Measurements from ENCODE around the gene LIMA1.
"Not testable (repeated sequence)": the region's sequence is repeated elsewhere in the genome, so short reads cannot be mapped to it uniquely, and the experiment has no call there.

Gene LIMA1

GRCh38 chr12:50313971-50314370 lies 30.7 kb upstream of the LIMA1 start:
- not testable (repeated sequence) for H3K4me1 ChIP-seq (ENCODE audit: control insufficient read depth in 1 of 2, insufficient read depth in 2 of 2, low read length in 2 of 2); H3K27ac ChIP-seq (ENCODE audit: low read length); H3K36me3 ChIP-seq (ENCODE audit: control insufficient read depth in 1 of 2, insufficient read depth in 2 of 2, low read length in 2 of 2); H3K27me3 ChIP-seq (ENCODE audit: low read depth, low read length); H3K4me3 ChIP-seq (ENCODE audit: low read depth in 1 of 2, low read length in 2 of 2); H3K9me3 ChIP-seq (ENCODE audit: control insufficient read depth in 1 of 2, low read length in 2 of 2)

- Histone ChIP-seq H3K9me3 (ENCODE audit: control insufficient read depth in 1 of 2, low read length in 2 of 2) (no peaks in the 10 kb centered on the region), H3K36me3 (ENCODE audit: control insufficient read depth in 1 of 2, insufficient read depth in 2 of 2, low read length in 2 of 2) (no peaks in the 10 kb centered on the region), H3K4me3 (ENCODE audit: low read depth in 1 of 2, low read length in 2 of 2) (no peak overlapping the region), H3K27ac (ENCODE audit: low read length) (no peak overlapping the region), H3K4me1 (ENCODE audit: control insufficient read depth in 1 of 2, insufficient read depth in 2 of 2, low read length in 2 of 2) (no peaks in the 10 kb centered on the region), H3K27me3 (ENCODE audit: low read depth, low read length) (no peaks in the 10 kb centered on the region)
Measured at GRCh38 chr12:50313256-50313931, 30.1 kb upstream of the LIMA1 start.

GRCh38 chr12:50311858-50312609 lies 28.7 kb upstream of the LIMA1 start:
- H3K4me1 ChIP-seq (ENCODE audit: control insufficient read depth in 1 of 2, insufficient read depth in 2 of 2, low read length in 2 of 2) = not testable (repeated sequence)

GRCh38 chr12:50309950-50310349 lies 26.6 kb upstream of the LIMA1 start:
- Histone ChIP-seq H3K27me3 (ENCODE audit: low read depth, low read length) (no peaks in the 10 kb centered on the region), H3K36me3 (ENCODE audit: control insufficient read depth in 1 of 2, insufficient read depth in 2 of 2, low read length in 2 of 2) (no peaks in the 10 kb centered on the region), H3K27ac (ENCODE audit: low read length) (no peak overlapping the region), H3K4me1 (ENCODE audit: control insufficient read depth in 1 of 2, insufficient read depth in 2 of 2, low read length in 2 of 2) (no peaks in the 10 kb centered on the region), H3K4me3 (ENCODE audit: low read depth in 1 of 2, low read length in 2 of 2) (no peak overlapping the region), H3K9me3 (ENCODE audit: control insufficient read depth in 1 of 2, low read length in 2 of 2) (no peaks in the 10 kb centered on the region)

More at GRCh38 chr12:50311858-50312609, 28.7 kb upstream of the LIMA1 start:
- H3K27me3 ChIP-seq (ENCODE audit: low read depth, low read length); H3K9me3 ChIP-seq (ENCODE audit: control insufficient read depth in 1 of 2, low read length in 2 of 2); H3K4me3 ChIP-seq (ENCODE audit: low read depth in 1 of 2, low read length in 2 of 2); H3K36me3 ChIP-seq (ENCODE audit: control insufficient read depth in 1 of 2, insufficient read depth in 2 of 2, low read length in 2 of 2); H3K27ac ChIP-seq (ENCODE audit: low read length): not testable (repeated sequence)

GRCh38 chr12:50302686-50303085 lies 19.4 kb upstream of the LIMA1 start:
- Histone ChIP-seq H3K4me3 (ENCODE audit: low read depth in 1 of 2, low read length in 2 of 2) (no peak overlapping the region), H3K27me3 (ENCODE audit: low read depth, low read length) (no peaks in the 10 kb centered on the region), H3K27ac (ENCODE audit: low read length) (no peak overlapping the region), H3K4me1 (ENCODE audit: control insufficient read depth in 1 of 2, insufficient read depth in 2 of 2, low read length in 2 of 2) (no peaks in the 10 kb centered on the region), H3K36me3 (ENCODE audit: control insufficient read depth in 1 of 2, insufficient read depth in 2 of 2, low read length in 2 of 2) (no peaks in the 10 kb centered on the region), H3K9me3 (ENCODE audit: control insufficient read depth in 1 of 2, low read length in 2 of 2) (no peaks in the 10 kb centered on the region)

- Histone ChIP-seq H3K9me3 (ENCODE audit: control insufficient read depth in 1 of 2, low read length in 2 of 2) (no peaks in the 10 kb centered on the region), H3K27ac (ENCODE audit: low read length) (no peak overlapping the region), H3K27me3 (ENCODE audit: low read depth, low read length) (no peaks in the 10 kb centered on the region), H3K36me3 (ENCODE audit: control insufficient read depth in 1 of 2, insufficient read depth in 2 of 2, low read length in 2 of 2) (no peaks in the 10 kb centered on the region), H3K4me3 (ENCODE audit: low read depth in 1 of 2, low read length in 2 of 2) (no peak overlapping the region), H3K4me1 (ENCODE audit: control insufficient read depth in 1 of 2, insufficient read depth in 2 of 2, low read length in 2 of 2) (no peaks in the 10 kb centered on the region)
Measured at GRCh38 chr12:50297996-50298395, 14.7 kb upstream of the LIMA1 start.

- no peaks in the 10 kb centered on the region for H3K27me3 ChIP-seq (ENCODE audit: low read depth, low read length)
- H3K4me3 ChIP-seq (ENCODE audit: low read depth in 1 of 2, low read length in 2 of 2) = no peak overlapping the region
- H3K9me3 ChIP-seq (ENCODE audit: control insufficient read depth in 1 of 2, low read length in 2 of 2) = no peaks in the 10 kb centered on the region
- H3K4me1 ChIP-seq (ENCODE audit: control insufficient read depth in 1 of 2, insufficient read depth in 2 of 2, low read length in 2 of 2) = no peaks in the 10 kb centered on the region
- no peak overlapping the region for H3K27ac ChIP-seq (ENCODE audit: low read length)
- H3K36me3 ChIP-seq (ENCODE audit: control insufficient read depth in 1 of 2, insufficient read depth in 2 of 2, low read length in 2 of 2) = no peaks in the 10 kb centered on the region
Measured at GRCh38 chr12:50297027-50297426, 13.7 kb upstream of the LIMA1 start.

GRCh38 chr12:50296554-50296953 lies 13.2 kb upstream of the LIMA1 start:
- Histone ChIP-seq H3K4me3 (ENCODE audit: low read depth in 1 of 2, low read length in 2 of 2) (no peak overlapping the region), H3K27me3 (ENCODE audit: low read depth, low read length) (no peaks in the 10 kb centered on the region), H3K9me3 (ENCODE audit: control insufficient read depth in 1 of 2, low read length in 2 of 2) (no peaks in the 10 kb centered on the region), H3K27ac (ENCODE audit: low read length) (no peak overlapping the region), H3K4me1 (ENCODE audit: control insufficient read depth in 1 of 2, insufficient read depth in 2 of 2, low read length in 2 of 2) (no peaks in the 10 kb centered on the region), H3K36me3 (ENCODE audit: control insufficient read depth in 1 of 2, insufficient read depth in 2 of 2, low read length in 2 of 2) (no peaks in the 10 kb centered on the region)

GRCh38 chr12:50291377-50291776 lies 8.1 kb upstream of the LIMA1 start:
- no peaks in the 10 kb centered on the region for H3K36me3 ChIP-seq (ENCODE audit: control insufficient read depth in 1 of 2, insufficient read depth in 2 of 2, low read length in 2 of 2)
- no peaks in the 10 kb centered on the region for H3K9me3 ChIP-seq (ENCODE audit: control insufficient read depth in 1 of 2, low read length in 2 of 2)
- H3K27ac ChIP-seq (ENCODE audit: low read length) = no peak overlapping the region
- no peak overlapping the region for H3K4me3 ChIP-seq (ENCODE audit: low read depth in 1 of 2, low read length in 2 of 2)
- H3K4me1 ChIP-seq (ENCODE audit: control insufficient read depth in 1 of 2, insufficient read depth in 2 of 2, low read length in 2 of 2) = no peaks in the 10 kb centered on the region
- H3K27me3 ChIP-seq (ENCODE audit: low read depth, low read length) = no peaks in the 10 kb centered on the region

- not testable (repeated sequence) for H3K27ac ChIP-seq (ENCODE audit: low read length); H3K4me1 ChIP-seq (ENCODE audit: control insufficient read depth in 1 of 2, insufficient read depth in 2 of 2, low read length in 2 of 2); H3K9me3 ChIP-seq (ENCODE audit: control insufficient read depth in 1 of 2, low read length in 2 of 2); H3K4me3 ChIP-seq (ENCODE audit: low read depth in 1 of 2, low read length in 2 of 2); H3K27me3 ChIP-seq (ENCODE audit: low read depth, low read length); H3K36me3 ChIP-seq (ENCODE audit: control insufficient read depth in 1 of 2, insufficient read depth in 2 of 2, low read length in 2 of 2)
Measured at GRCh38 chr12:50290692-50291091, 7.4 kb upstream of the LIMA1 start.

GRCh38 chr12:50287271-50287670 lies 4.0 kb upstream of the LIMA1 start:
- H3K4me3 ChIP-seq (ENCODE audit: low read depth in 1 of 2, low read length in 2 of 2) = no peak overlapping the region
- no peaks in the 10 kb centered on the region for H3K9me3 ChIP-seq (ENCODE audit: control insufficient read depth in 1 of 2, low read length in 2 of 2)
- H3K36me3 ChIP-seq (ENCODE audit: control insufficient read depth in 1 of 2, insufficient read depth in 2 of 2, low read length in 2 of 2) = no peaks in the 10 kb centered on the region
- no peaks in the 10 kb centered on the region for H3K27me3 ChIP-seq (ENCODE audit: low read depth, low read length)
- H3K27ac ChIP-seq (ENCODE audit: low read length) = no peak overlapping the region
- peaks cover 0 to 4% of the 10 kb centered on the region in 2 donors for H3K4me1 ChIP-seq (ENCODE audit: control insufficient read depth in 1 of 2, insufficient read depth in 2 of 2, low read length in 2 of 2)

GRCh38 chr12:50285253-50285652 lies 1.9 kb upstream of the LIMA1 start:
- no peaks in the 10 kb centered on the region for H3K27me3 ChIP-seq (ENCODE audit: low read depth, low read length)
- no peaks in the 10 kb centered on the region for H3K9me3 ChIP-seq (ENCODE audit: control insufficient read depth in 1 of 2, low read length in 2 of 2)
- H3K4me1 ChIP-seq (ENCODE audit: control insufficient read depth in 1 of 2, insufficient read depth in 2 of 2, low read length in 2 of 2) = peaks cover 0 to 4% of the 10 kb centered on the region in 2 donors
- H3K27ac ChIP-seq (ENCODE audit: low read length) = no peak overlapping the region
- H3K36me3 ChIP-seq (ENCODE audit: control insufficient read depth in 1 of 2, insufficient read depth in 2 of 2, low read length in 2 of 2) = no peaks in the 10 kb centered on the region
- H3K4me3 ChIP-seq (ENCODE audit: low read depth in 1 of 2, low read length in 2 of 2) = no peak overlapping the region
